GM18498 (cell line): ENCODE measurements around the gene NOTCH3.

ENCODE experiments used
- ATAC-seq: cut with Tn5 transposase; IDR thresholded peaks from one replicate; pipeline ENCODE4 v1.9.1; 2021; ENCODE audit warnings: mild to moderate bottlenecking, moderate library complexity; ENCODE audit not compliant: unreplicated experiment

Gene NOTCH3

GRCh38 chr19:15125232-15126067 is 75.3 kb downstream of the NOTCH3 start:
- ATAC-seq = peak; percentile 91

DNA sequence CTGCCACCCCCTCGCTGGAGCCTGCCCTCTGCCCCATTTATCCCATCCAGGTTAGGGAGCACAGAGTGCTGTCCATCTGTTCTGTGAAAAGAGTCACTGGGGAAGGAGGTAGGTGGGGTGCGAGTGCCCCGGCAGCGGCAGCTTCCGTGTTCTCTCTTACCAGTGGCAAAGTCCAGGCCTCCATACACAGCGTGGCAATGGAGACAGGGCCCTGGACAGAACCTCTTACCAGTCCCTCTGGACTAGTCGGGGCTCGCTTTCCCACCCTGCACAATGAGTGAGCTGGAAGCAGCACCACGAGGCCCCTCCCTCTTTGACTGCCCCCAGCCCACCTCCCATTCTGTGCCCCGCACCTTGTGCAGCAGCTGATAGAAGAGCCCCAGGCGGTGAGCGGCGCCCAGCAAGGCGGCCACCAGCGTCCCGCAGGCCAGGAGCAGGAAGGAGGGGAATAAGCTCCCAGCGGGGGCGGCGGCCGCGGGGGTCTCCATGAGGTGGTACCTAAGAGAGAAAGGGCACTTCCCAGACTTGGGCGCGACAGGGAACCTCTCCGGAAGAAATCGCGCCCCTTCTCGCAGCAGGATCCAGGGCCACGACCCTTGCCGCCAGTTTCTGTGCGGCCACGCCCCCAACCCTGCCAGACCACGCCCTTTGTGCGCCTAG is 76.1 kb downstream of the NOTCH3 start:
- ATAC-seq = no peak

DNA sequence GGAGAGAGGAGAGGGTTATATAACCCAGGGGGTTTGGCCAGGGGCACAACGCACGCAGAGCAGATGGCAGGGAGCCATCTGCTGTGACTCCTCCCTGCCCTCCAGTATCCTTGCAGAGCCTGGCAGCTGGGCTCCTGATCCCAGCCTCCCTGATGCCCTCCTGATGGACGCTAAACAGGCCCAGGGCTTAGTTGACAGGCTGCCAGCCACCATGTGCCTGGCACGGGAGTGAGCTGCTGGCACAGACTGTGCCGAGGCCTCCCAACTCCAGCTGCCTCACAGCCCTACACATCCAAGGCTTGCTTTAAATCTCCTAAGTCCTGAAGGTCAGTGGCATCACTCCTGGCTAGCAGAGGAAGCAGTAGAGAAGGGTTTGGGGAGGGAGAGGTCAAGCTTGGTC is 76.9 kb downstream of the NOTCH3 start:
- ATAC-seq = no peak

DNA sequence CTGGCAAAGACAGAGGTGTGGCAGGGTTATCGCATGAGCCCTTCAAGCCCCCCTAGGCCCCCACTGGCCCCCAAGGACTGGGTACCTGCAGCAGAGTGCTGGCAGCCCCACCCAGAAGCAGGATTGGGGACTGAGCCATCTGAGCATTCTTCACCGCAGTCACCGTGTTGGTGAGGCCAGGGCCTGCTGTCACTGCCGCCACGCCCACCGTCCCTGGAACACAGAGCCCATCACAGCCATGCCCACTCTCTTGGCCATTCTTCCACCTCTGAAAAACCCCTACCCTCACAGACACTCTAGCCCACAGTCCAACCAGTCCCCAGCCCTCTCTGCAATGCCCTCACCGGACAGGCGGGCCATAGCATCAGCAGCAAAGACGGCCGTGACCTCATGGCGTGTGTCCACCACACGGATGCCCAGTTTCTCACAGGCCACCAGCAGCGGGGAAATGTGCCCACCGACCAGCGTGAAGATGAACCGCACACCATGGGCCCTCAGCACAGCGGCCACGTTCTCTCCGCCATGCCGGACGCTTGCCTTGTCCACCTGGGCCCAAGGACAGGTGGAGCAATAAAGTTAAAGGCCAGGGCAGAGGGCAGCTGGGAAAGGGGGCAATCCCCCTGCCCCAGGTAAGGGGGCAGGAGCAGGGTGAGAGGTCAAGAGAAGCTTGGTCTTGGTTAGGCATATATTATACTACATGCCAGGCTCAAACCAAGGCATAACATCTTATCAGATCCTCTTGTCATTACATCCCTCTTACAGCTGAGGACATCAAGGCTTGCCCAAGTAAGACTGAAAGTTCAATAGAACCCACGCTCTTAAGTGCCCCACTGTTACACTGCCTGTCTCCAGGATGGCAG is 77.5 kb downstream of the NOTCH3 start:
- no peak for ATAC-seq

DNA sequence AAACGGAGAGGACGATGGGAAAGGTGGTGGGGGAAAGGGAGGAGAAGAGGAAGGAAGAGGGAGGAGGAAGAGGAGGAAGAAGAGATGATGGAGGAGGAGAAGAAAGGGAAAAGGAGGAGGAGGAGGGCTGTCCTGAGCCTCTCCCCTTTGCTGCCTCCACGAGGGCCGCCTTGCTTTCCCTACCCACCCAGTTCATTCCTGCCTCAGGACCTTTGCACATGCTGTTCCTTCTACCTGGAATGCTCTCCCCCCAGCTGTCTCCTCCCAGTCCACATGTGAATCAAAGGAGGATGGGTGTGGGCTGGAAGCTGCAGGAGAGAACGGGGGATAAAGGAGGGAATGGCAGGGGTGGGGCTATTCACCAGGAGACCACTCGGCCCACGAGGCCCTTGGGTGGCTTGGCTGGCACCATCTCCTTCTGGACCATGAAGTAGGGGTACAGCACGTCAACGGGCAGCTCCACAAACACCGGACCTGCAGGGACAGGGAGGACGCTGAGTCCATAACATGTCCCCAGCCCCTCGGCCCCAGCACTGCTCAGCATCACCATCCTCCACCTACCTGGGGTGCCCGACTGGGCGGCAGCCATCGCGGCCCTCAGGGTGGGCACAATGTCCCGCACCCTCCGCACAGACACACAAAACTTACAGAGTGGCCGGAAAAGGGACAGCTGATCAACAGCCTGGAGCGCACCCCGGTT is 78.3 kb downstream of the NOTCH3 start:
- ATAC-seq = no peak

DNA sequence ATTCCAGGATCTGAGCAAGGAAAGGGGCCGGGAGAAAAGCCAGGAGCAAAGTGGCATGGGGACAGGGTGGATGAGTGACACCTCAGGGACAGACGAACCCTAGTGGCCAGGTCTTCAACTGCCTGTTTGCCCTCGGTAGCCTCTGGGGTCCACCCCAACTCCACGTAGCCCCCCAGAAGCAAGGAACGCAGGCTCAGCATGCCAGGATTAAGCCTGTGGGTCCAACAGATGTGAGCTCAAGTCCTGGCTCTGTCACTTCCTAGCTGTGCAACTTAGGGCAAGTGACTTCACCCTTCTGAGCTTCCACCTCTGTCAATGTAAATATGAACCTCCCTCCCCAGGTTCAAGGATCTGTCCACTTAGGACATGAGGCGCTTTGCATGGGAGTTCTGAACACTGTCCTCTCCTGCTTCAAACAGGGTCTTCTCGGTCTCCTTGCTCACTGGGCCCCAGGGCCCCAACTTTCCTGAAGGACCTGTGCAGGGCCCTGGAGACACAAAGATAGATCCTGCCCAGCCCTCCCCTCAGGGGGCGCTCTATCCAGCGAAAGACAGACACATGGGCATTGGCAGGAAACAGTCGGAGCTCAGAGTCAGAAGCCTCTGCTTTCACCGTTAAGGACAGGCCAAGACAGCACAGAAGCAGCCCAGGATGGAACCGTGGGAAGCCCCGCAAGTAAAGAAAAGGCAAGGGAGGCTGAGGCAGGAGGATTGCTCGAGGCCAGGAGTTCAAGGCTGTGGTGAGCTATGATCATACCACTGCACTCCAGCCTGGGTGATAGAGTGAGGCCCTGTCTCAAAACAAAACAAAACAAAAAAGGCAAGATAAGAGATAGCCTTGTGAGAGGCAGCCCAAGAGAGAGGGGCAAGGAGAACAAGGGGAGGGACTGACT is 80.4 kb downstream of the NOTCH3 start:
- no peak for ATAC-seq

DNA sequence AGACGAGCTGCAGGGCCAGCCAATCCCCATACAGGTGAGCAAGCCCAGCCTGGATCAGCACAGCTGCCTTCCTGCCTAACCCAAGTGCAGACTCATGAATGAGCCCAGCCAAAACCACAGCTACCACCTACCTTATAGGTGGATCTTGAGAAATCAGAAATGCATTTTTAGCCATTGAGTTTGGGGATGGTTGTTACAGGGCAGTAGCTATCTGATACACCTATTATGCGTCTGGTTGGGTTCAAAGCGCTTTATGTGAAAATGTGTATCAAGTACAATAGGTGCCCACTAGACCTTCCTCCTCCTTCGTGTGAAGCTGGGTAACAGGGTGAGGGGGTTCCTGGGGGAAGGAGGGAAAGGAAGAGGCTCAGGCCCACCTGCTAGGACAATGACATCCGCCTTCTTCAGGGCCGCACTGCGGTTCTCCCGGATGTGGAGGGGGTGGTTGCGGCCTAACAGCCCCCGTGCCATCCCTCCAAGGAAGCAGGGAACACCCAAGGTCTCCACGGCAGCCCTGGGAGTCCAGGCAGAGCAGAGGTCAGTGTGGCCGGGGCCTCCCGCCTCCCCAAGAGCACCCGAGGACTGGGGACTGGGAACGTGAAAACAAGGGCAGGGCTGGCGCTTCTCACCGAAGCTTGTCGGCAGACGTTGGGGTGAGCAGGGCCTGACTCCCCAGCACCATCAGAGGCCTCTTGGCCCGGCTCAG is 81.9 kb downstream of the NOTCH3 start:
- ATAC-seq = no peak

DNA sequence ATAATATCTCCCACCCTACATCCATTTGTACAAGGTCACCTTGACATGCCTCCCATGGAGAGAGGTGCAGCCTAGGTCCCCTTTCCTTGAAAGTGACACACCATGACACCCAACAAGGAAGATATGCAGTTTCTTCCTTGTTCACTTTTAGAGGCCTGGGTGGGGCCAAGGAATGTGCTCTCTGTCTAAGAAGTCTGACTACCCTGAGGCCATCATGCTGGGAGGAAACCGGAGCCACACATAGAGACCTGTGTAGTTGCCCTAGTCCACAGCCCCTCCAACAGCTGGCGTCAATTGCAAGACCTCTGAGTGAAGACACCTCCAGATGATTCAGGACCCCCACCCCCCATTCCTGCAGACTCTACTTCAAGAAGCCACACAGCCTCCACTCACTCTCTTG is 82.5 kb downstream of the NOTCH3 start:
- no peak for ATAC-seq

- no peak for ATAC-seq
Measured at GRCh38 chr19:15116856-15117255, 83.9 kb downstream of the NOTCH3 start.

DNA sequence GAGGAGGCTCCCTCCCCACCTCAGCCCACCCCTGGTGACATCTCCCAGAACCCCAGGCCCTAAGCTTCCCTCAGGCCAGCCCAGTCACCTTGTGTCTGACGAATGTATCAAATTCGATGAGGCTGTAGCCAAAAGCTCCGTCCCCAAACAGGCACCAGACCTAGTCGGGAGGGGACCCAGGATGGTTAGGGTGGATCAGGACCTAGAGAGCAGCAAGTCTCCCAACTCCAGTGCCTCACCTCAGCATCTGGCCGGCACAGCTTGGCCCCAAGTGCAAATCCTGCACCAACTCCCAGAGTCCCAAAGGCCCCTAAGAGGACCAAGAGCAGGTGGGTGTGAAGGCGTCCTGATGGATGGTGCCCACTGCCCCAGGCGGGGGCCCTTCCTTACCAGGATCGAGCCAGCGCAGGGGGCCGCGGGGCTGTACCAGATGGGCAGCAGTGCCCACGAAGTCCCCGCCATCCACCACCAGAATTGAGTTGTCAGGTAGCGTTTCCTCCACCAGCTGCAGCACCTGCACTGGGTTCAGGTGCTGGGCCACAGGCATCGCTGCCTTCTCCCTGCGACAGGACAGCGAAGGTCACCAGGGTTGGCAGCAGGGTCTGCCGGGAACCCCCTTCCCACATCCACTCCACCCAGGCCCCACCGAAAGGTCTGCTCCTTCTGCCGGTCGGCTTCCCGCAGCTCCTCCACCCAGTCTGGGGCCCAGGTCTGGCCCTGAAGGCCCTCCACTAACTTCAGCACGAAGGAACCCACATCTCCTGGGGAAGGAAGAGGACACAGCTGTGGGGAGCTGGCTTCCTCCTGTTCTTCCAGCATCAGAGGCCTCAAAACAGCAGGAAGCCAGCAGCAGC is 84.8 kb downstream of the NOTCH3 start:
- no peak for ATAC-seq

DNA sequence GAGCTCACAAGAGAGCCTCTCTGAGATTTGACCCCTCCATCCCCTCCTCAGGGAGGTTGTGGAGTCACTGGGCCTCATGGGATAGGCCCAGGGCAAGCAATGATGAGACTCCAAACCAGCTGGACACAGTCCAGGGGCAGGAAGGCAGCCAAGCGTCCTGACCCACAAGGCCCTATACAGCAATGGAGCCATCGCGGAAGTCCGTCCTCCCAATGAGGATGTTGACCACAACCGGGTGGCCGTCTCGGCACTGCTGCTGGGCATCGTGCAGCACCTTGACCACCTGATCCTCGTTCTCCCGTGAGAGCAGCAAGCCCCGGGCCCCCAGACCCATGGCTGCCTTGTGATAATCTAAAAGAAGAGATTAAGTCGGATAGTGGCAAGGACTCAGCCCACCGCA is 85.7 kb downstream of the NOTCH3 start:
- ATAC-seq = no peak

DNA sequence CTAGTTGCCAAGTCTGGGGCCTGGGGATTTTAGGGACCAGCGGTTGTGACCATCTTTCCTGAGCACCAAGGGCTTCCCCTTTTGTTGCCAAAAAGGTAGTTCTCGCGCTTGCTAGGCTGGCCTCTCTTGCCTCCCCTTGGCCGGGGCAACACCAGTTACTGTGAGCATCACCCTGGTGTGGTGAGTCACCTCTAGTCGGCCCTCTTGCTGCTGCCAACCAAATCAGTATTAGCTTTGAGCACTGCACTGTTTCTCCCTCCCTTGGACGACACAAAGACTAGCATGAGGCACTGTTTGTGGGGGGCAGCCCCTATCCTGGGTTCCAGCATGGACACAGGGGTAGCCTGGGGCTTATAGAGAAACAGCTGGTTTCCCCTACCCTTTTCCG is 86.6 kb downstream of the NOTCH3 start:
- ATAC-seq = no peak

DNA sequence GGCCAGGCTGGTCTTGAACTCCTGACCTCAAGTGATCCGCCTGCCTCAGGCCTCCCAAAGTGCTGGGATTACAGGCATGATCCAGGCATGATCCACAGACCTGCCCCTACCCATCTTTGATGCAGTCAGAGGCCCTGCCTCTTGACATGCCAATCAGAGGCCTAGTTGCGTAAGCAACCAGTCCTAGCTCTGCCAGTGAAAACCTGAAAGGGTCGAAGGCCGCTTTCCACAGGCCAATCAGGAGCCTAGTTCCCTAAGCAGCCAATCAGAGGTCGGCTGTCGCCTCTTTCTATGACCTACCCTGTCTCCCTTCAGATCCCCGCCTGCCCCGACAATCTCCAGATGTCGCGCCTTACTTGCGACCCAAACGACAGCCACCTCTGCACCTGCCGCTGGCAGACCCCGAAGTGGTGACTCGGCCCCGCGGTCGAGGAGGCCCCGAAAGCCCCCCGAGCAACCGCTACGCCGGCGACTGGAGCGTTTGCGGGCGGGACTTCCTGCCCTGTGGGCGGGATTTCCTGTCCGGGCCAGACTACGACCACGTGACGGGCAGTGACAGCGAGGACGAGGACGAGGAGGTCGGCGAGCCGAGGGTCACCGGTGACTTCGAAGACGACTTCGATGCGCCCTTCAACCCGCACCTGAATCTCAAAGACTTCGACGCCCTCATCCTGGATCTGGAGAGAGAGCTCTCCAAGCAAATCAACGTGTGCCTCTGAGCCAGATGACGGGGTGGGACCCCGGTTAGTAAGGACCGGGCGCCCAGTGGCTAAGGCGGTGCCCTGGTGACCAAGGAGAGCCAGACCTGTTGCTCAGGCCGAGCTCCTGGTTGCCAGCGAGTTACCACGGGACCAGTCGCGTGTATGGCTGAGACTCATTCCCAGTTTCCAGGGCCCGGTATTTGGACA is 87.3 kb downstream of the NOTCH3 start:
- no peak for ATAC-seq

DNA sequence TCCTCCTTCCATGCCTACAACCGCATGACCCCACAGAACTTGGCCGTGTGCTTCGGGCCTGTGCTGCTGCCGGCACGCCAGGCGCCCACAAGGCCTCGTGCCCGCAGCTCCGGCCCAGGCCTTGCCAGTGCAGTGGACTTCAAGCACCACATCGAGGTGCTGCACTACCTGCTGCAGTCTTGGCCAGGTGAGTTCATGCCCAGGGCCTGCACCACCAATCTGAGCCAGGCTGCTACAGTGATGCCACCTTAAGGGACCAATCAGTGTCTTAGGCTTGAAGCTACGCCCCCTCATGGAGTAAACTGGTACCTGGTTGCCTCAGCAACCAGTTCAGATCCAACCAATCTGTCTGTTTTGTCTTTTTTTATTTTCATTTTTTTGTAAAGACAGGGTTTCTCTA is 88.4 kb downstream of the NOTCH3 start:
- ATAC-seq = no peak

DNA sequence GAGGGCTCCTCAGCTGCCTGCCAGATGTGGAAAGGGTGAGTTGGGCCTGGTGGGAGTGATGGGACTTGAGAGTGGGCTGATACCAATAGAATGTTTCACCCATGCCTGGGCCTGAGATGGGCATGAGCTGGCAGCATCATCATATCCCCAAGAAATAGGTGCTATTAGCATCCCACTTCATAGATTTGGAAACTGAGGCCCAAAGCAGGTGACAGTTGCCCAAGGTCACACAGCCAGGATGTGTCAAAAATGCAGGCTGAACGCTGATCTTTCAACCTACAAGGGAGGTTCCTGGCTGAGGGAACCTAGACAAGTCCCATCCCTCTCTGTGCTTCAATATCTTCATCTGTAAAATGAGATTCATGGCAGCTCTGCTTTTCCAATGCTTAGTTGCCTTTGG is 89.0 kb downstream of the NOTCH3 start:
- ATAC-seq = no peak

GRCh38 chr19:15110418-15110815 is 90.4 kb downstream of the NOTCH3 start:
- no peak for ATAC-seq

GRCh38 chr19:15109768-15110417 is 90.9 kb downstream of the NOTCH3 start:
- no peak for ATAC-seq
